GM12801 (cell line): ENCODE measurements around the gene SPPL2A.

ENCODE experiments used
- CTCF ChIP-seq: IDR thresholded peaks from one replicate; pipeline ENCODE4 v1.5.1; 2011; ENCODE audit warnings: control low read depth; ENCODE audit not compliant: insufficient read length; ENCODE audit errors: extremely low read depth

The SPPL2A gene

GRCh38 chr15:50800715-50801114 is 35.2 kb upstream of the SPPL2A start:
- no peak for TF ChIP-seq CTCF

- no peak for TF ChIP-seq CTCF
Observed at GRCh38 chr15:50798684-50799083, 33.2 kb upstream of the SPPL2A start.

GRCh38 chr15:50797926-50798325 is 32.4 kb upstream of the SPPL2A start:
- TF ChIP-seq CTCF: no peak

GRCh38 chr15:50791486-50791885 is 26.0 kb upstream of the SPPL2A start:
- TF ChIP-seq CTCF: no peak

- TF ChIP-seq CTCF: no peak
Observed at GRCh38 chr15:50790778-50791453, 25.4 kb upstream of the SPPL2A start.

GRCh38 chr15:50786871-50787270 is 21.4 kb upstream of the SPPL2A start:
- no peak for TF ChIP-seq CTCF

GRCh38 chr15:50786438-50786837 is 20.9 kb upstream of the SPPL2A start:
- no peak for TF ChIP-seq CTCF

- TF ChIP-seq CTCF: no peak
Observed at GRCh38 chr15:50783895-50784294, 18.4 kb upstream of the SPPL2A start.
